Psoas muscle (tissue), 8 donors: ENCODE data around the gene FSTL4. TPM values are rescaled to one million over a fixed set of nuclear protein-coding genes. Genes with fewer than 3 reads are reported as not detected.

Experiments
- ATAC-seq, 4 donors: fragments of 200-7000 bp; cut with Tn5 transposase; one replicate each; pipeline ENCODE4 v1.9.1; 2020; ENCODE audit warnings: moderate library complexity in 3 of 4, mild to moderate bottlenecking in 2 of 4
- DNase-seq, 2 donors: peaks; one replicate each; pipeline ENCODE4 v3.0.0-alpha.2; 2020
- H3K27ac ChIP-seq: fragments of 200-600 bp; one replicate; pipeline ENCODE4 v1.8.0; 2022
- H3K27me3 ChIP-seq, 3 donors: fragments of 200-600 bp in 1 of 3; one replicate each; pipeline versions ENCODE4 v1.6.1 to v1.8.0; 2013 to 2022; ENCODE audit warnings: low read length in 2 of 3, mild to moderate bottlenecking in 2 of 3, moderate library complexity in 1 of 3; ENCODE audit not compliant: insufficient read depth in 3 of 3
- H3K36me3 ChIP-seq, 2 donors: fragments of 200-600 bp in 1 of 2; one replicate each; pipeline versions ENCODE4 v1.6.1 to v1.8.0; 2013 to 2022; ENCODE audit warnings: low read depth in 1 of 2, mild to moderate bottlenecking in 1 of 2, moderate library complexity in 1 of 2; ENCODE audit not compliant: insufficient read depth in 1 of 2
- H3K4me1 ChIP-seq: fragments of 200-600 bp; one replicate; pipeline ENCODE4 v1.8.0; 2022
- H3K4me3 ChIP-seq: fragments of 200-600 bp; one replicate; pipeline ENCODE4 v1.8.0; 2022; ENCODE audit warnings: mild to moderate bottlenecking
- H3K9me3 ChIP-seq: fragments of 200-600 bp; one replicate; pipeline ENCODE4 v1.8.0; 2022
- WGBS, 3 donors: extraction: QIAGEN DNeasy Blood & Tissue Kit; methylation state at CpG; one replicate each; pipeline versions ENCODE4 v1.1.6 to v1.1.7; 2013; 5-methylcytosine and 5-hydroxymethylcytosine counted together
- intact Hi-C, 2 donors: fragments of 100-400 bp; cut with DNase I; formaldehyde crosslinking; loops; one replicate each; pipeline versions ENCODE4 v1.11.0 to v1.14.2; 2022
- polyA plus RNA-seq, 3 donors: library from polyadenylated mRNA; stranded (reverse); fragments of 200-250 nt; gene quantifications; one replicate each; pipeline ENCODE4 v1.2.3, GENCODE V29; 2013
- total RNA-seq, 4 donors: library from RNA; stranded (reverse); fragmentation: NEBNext Ultra II Directional in 2 of 4; extraction: Animal tissue kit (Norgen Biotek cat#: 25700) in 2 of 4; gene quantifications; one replicate each; pipeline versions ENCODE4 v1.2.1 to v1.2.4, GENCODE V29; 2021 to 2023
- TF ChIP-seq, protein P1 (sequence below): fragments of 200-600 bp; IDR thresholded peaks from one replicate; pipeline ENCODE4 v1.8.0; 2022; ENCODE audit warnings: antibody characterized with exemption
- donor health status: healthy with polysubstance abuse.
- donor health status: DM: no; HTN: no; CAD: no; lungs with moderate emphysema.
- donor health status: Bipolar disorder and iron deficiency.
- donor health status: healthy.
- donor health status: DM: yes; HTN: yes; CAD: no.
- donor health status: DM: no; HTN: no; CAD: no.
- donor health status: DM: no; HTN: no; CAD: no.
- donor health status: DM: yes; HTN: yes; CAD: no.

Gene FSTL4
- total and polyA plus RNA-seq, 7 donors, result 0.07 to 0.81 (median 0.24) TPM

DNA sequence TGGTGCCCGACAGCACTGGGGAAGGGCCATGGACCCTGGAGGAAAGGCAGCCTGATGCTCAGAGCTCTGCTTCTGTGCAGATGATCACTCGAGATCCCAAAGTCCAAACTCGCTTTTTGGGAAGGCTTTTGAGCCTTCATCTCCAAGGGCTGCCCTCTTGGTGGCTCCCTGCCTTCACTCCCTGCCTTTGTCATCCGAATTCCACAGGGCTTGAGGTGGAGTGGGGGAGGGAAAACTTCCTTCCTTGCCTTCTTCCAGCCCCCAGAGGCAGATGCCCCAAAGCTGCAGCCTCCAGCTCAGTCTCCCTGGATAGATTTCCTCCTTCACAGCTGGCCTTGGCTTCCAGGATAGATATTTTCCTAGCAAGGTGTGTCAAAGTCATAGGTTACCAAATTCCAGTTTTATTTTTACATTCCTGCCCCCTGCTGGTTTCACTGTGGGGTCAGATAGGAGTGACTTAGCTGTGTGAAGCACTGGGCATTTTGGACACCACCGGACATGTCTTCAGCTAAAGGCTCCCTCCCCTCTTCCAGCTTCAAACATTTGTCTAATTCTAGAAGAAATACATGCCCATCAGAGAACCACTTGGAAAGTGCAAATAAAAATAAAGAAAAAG, 292.3 kb downstream of the FSTL4 start:
- no peak for DNase-seq
- intact Hi-C loops, result no loop called here
- WGBS, 3 donors, result 76 to 79% (median 77%) methylated on average over 5 of the region's 5 CpGs

GRCh38 chr5:133319244-133319643, 293.1 kb downstream of the FSTL4 start:
- intact Hi-C loops, result no loop called here
- 82 to 93% (median 93%) methylated on average over 5 of the region's 5 CpGs for WGBS, 3 donors

More for the DNA sequence above, 292.3 kb downstream of the FSTL4 start:
- H3K27ac ChIP-seq, result no peak overlapping the region
- H3K4me3 ChIP-seq, result no peak overlapping the region
- TF ChIP-seq, protein P1, sequence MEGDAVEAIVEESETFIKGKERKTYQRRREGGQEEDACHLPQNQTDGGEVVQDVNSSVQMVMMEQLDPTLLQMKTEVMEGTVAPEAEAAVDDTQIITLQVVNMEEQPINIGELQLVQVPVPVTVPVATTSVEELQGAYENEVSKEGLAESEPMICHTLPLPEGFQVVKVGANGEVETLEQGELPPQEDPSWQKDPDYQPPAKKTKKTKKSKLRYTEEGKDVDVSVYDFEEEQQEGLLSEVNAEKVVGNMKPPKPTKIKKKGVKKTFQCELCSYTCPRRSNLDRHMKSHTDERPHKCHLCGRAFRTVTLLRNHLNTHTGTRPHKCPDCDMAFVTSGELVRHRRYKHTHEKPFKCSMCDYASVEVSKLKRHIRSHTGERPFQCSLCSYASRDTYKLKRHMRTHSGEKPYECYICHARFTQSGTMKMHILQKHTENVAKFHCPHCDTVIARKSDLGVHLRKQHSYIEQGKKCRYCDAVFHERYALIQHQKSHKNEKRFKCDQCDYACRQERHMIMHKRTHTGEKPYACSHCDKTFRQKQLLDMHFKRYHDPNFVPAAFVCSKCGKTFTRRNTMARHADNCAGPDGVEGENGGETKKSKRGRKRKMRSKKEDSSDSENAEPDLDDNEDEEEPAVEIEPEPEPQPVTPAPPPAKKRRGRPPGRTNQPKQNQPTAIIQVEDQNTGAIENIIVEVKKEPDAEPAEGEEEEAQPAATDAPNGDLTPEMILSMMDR, result no peak
- H3K4me1 ChIP-seq, result no peaks in the 10 kb centered on the region
- no peak for ATAC-seq
- no peaks in the 10 kb centered on the region for H3K9me3 ChIP-seq
- H3K27me3 ChIP-seq, result no peaks in the 10 kb centered on the region
- H3K36me3 ChIP-seq, result no peaks in the 10 kb centered on the region

GRCh38 chr5:133317558-133317957, 294.8 kb downstream of the FSTL4 start:
- intact Hi-C loops, result no loop called here

More at GRCh38 chr5:133319244-133319643, 293.1 kb downstream of the FSTL4 start:
- H3K27me3 ChIP-seq, result no peaks in the 10 kb centered on the region
- no peaks in the 10 kb centered on the region for H3K36me3 ChIP-seq
- no peak overlapping the region for H3K27ac ChIP-seq
- no peaks in the 10 kb centered on the region for H3K9me3 ChIP-seq
- no peak for ATAC-seq
- TF ChIP-seq, protein P1, result no peak
- H3K4me3 ChIP-seq, result no peak overlapping the region
- no peak for DNase-seq
- no peaks in the 10 kb centered on the region for H3K4me1 ChIP-seq

DNA sequence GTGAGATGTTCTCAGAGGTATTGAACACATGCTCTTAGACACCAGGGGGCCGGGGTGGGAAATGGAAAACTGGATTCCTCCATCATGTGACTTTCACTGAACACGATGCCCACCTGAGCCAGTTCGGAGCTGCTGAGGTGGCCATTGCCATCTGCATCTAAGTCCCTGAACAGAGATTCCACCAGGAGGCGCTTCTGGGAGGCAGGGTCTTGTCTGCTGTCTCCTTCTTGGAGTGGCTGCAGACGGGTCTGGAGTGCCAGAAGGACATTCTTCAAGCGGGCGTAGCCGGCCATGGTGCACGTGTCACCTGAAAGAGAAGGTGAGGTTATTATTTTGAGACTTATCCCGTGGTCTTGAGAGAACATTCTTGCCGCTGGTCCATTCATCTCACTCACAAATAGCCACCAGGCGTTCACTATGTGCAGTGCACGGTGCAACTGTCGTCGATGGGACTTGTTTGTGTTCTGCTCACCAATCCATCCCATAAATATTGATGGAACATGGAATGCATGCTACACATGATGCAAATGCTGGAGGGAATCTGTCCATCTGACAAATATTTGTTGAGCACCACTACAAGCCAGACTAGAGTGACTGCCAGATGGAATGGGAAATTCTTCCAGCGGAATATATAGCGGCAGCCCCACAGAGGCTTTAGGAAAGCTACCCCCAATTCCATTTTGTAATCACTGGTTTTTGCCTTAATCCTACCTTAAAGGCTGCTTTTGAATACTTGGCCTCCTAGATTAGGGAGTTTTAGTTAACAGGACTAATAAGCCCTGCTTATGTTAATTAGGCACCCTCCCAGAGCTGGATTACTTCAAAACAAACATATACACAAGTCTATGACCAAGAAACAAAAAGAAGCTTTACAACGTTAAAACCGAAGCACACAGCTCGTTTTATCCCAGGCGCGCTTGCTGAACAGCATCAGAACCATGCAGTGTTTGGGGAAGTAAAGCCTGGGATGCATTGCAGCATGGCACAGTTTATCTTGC, 295.7 kb downstream of the FSTL4 start:
- Histone ChIP-seq H3K4me1 (no peaks in the 10 kb centered on the region), H3K4me3 (no peak overlapping the region), H3K9me3 (no peaks in the 10 kb centered on the region), H3K27me3 (no peaks in the 10 kb centered on the region), H3K27ac (no peak overlapping the region), H3K36me3 (no peaks in the 10 kb centered on the region)
- TF ChIP-seq, protein P1, result no peak
- no peak for ATAC-seq
- 82 to 83% (median 83%) methylated on average over 22 of the region's 22 CpGs for WGBS, 3 donors
- DNase-seq, result no peak
- intact Hi-C loops, result no loop called here

More at GRCh38 chr5:133317558-133317957, 294.8 kb downstream of the FSTL4 start:
- Histone ChIP-seq H3K4me3 (no peak overlapping the region), H3K27me3 (no peaks in the 10 kb centered on the region), H3K9me3 (no peaks in the 10 kb centered on the region), H3K36me3 (no peaks in the 10 kb centered on the region), H3K27ac (no peak overlapping the region), H3K4me1 (no peaks in the 10 kb centered on the region)
- 70 to 94% (median 80%) methylated on average over 1 of the region's 1 CpG for WGBS, 3 donors
- no peak for DNase-seq
- TF ChIP-seq, protein P1, result no peak
- no peak for ATAC-seq
